HL-60 (cell line): ENCODE data around the gene ACAD10.

Experiments used
- DNase-seq, 2 experiments: peaks; one replicate each; pipeline ENCODE4 v3.0.0-alpha.2; 2010 to 2020; ENCODE audit warnings: low read depth in 1 of 2, low spot score in 1 of 2
- H3K27ac ChIP-seq: fragments of 250-450 bp; sonication (Bioruptor Pico); replicated peaks from 2 replicates; pipeline ENCODE4 v1.5.1; 2020; ENCODE audit warnings: mild to moderate bottlenecking, moderate library complexity
- H3K27me3 ChIP-seq: fragments of 250-450 bp; sonication (Bioruptor Pico); 2 replicates; pipeline ENCODE4 v1.5.1; 2021; ENCODE audit warnings: mild to moderate bottlenecking, moderate library complexity; ENCODE audit not compliant: insufficient read depth, poor library complexity, severe bottlenecking
- H3K4me3 ChIP-seq: replicated peaks from 2 replicates; pipeline ENCODE4 v1.5.1; 2011; ENCODE audit warnings: mild to moderate bottlenecking, control low read depth, low read length; ENCODE audit not compliant: insufficient read depth
- CTCF ChIP-seq: IDR thresholded peaks from one replicate; pipeline ENCODE4 v1.5.1; 2011; ENCODE audit warnings: low read length, control low read depth, inconsistent platforms; ENCODE audit not compliant: insufficient read depth
- GABPA ChIP-seq: IDR thresholded peaks from 2 replicates; pipeline ENCODE4 v1.6.1; 2012; ENCODE audit warnings: low read depth
- POLR2AphosphoS5 ChIP-seq: IDR thresholded peaks from 2 replicates; pipeline ENCODE4 v1.6.1; 2012; ENCODE audit warnings: low read depth
- SPI1 ChIP-seq: IDR thresholded peaks from 2 replicates; pipeline ENCODE4 v1.6.1; 2012; ENCODE audit warnings: low read depth, mild to moderate bottlenecking, borderline replicate concordance
- TF ChIP-seq, protein P1 (sequence below): IDR thresholded peaks from 2 replicates; pipeline ENCODE4 v1.6.1; 2012; ENCODE audit warnings: low read depth; ENCODE audit not compliant: insufficient replicate concordance

Gene ACAD10

GRCh38 chr12:111780615-111781014 lies 94.8 kb downstream of the ACAD10 start:
- no peak for DNase-seq
- no peak for TF ChIP-seq POLR2AphosphoS5
- H3K4me3 ChIP-seq = no peak overlapping the region
- H3K27me3 ChIP-seq = no peaks in the 10 kb centered on the region
- H3K27ac ChIP-seq = no peak overlapping the region

DNA sequence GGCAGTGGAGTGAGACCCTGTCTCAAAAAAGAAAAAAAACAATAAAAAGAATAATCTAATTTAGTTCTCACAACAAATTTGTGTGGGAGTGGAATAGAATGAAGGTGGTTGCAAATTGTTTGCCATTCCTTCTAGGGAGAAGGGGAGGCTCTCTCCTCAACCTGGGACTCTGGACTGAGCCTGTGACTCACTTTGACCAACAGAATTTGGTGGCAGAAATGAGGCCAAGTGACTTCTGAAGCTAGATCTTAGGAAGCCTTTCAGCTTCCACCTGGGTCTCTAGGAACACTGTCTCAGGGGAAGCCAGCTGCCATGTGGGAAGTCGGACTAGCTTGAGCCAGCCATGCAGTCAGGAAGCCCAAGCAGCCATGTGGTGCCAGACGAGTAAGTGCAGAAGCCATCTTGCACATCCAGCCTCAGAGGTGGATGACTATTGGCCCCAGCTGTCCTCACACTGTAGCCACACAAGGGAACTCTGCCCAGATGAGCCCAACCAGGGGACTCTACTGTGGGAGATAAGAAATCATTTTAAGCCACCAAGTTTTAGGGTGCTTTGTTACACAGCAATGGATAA lies 95.3 kb downstream of the ACAD10 start:
- TF ChIP-seq POLR2AphosphoS5 (no peak), GABPA (no peak), SPI1 (no peak), CTCF (no peak)
- TF ChIP-seq, protein P1, sequence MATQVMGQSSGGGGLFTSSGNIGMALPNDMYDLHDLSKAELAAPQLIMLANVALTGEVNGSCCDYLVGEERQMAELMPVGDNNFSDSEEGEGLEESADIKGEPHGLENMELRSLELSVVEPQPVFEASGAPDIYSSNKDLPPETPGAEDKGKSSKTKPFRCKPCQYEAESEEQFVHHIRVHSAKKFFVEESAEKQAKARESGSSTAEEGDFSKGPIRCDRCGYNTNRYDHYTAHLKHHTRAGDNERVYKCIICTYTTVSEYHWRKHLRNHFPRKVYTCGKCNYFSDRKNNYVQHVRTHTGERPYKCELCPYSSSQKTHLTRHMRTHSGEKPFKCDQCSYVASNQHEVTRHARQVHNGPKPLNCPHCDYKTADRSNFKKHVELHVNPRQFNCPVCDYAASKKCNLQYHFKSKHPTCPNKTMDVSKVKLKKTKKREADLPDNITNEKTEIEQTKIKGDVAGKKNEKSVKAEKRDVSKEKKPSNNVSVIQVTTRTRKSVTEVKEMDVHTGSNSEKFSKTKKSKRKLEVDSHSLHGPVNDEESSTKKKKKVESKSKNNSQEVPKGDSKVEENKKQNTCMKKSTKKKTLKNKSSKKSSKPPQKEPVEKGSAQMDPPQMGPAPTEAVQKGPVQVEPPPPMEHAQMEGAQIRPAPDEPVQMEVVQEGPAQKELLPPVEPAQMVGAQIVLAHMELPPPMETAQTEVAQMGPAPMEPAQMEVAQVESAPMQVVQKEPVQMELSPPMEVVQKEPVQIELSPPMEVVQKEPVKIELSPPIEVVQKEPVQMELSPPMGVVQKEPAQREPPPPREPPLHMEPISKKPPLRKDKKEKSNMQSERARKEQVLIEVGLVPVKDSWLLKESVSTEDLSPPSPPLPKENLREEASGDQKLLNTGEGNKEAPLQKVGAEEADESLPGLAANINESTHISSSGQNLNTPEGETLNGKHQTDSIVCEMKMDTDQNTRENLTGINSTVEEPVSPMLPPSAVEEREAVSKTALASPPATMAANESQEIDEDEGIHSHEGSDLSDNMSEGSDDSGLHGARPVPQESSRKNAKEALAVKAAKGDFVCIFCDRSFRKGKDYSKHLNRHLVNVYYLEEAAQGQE = no peak
- Histone ChIP-seq H3K27me3 (no peaks in the 10 kb centered on the region), H3K27ac (no peak overlapping the region), H3K4me3 (no peak overlapping the region)
- no peak for DNase-seq

DNA sequence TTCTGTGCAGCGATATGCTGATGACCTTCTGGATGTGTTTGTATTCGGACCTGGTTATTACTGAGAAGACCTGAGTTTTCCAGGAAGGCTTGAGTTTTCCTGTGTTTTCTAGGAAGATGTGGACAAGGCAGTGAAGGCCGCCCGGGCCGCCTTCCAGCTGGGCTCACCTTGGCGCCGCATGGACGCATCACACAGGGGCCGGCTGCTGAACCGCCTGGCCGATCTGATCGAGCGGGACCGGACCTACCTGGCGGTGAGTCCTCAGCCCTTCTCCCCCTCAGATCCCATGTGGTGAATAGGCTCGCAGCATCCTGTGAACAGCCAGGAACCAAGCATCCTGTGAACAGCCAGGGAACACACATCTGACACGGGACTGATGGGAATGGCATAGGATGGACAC lies 97.2 kb downstream of the ACAD10 start:
- TF ChIP-seq, protein P1 = no peak
- TF ChIP-seq GABPA (no peak), CTCF (no peak), SPI1 (no peak), POLR2AphosphoS5 (no peak)
- Histone ChIP-seq H3K4me3 (no peak overlapping the region), H3K27ac (no peak overlapping the region), H3K27me3 (no peaks in the 10 kb centered on the region)
- DNase-seq = no peak

GRCh38 chr12:111784953-111785352 lies 99.1 kb downstream of the ACAD10 start:
- Histone ChIP-seq H3K27ac (no peak overlapping the region), H3K27me3 (no peaks in the 10 kb centered on the region), H3K4me3 (no peak overlapping the region)
- DNase-seq = no peak
- TF ChIP-seq SPI1 (no peak), GABPA (no peak), CTCF (no peak), POLR2AphosphoS5 (no peak)
- TF ChIP-seq, protein P1 = no peak
